Right lobe of liver (tissue), 6 donors: ENCODE measurements around the gene TPSAB1. TPM values are rescaled to one million over a fixed set of nuclear protein-coding genes. Genes with fewer than 3 reads are reported as not detected.
A peak's percentile ranks its signal among the peaks of the same experiment; 100 is the strongest.
"Not testable (repeated sequence)": the region's sequence is repeated elsewhere in the genome, so short reads cannot be mapped to it uniquely, and the experiment has no call there.

ENCODE experiments used
- ATAC-seq, 4 donors: fragments of 200-7000 bp; cut with Tn5 transposase; one replicate each; pipeline ENCODE4 v1.9.1; 2020; ENCODE audit warnings: mild to moderate bottlenecking in 4 of 4, moderate library complexity in 4 of 4
- DNase-seq, 3 donors: peaks; one replicate each; pipeline ENCODE4 v3.0.0-alpha.2; 2020
- H3K27ac ChIP-seq, 3 donors: fragments of 200-600 bp; one replicate each; pipeline ENCODE4 v1.8.0; 2022
- H3K27me3 ChIP-seq, 2 donors: fragments of 200-600 bp; one replicate each; pipeline ENCODE4 v1.8.0; 2022
- H3K36me3 ChIP-seq, 4 donors: fragments of 200-600 bp; sonication (generic) in 1 of 4; one replicate each; pipeline versions ENCODE4 v1.5.1 to v1.8.0; 2017 to 2022; ENCODE audit warnings: control low read depth in 1 of 4
- H3K4me1 ChIP-seq, 4 donors: fragments of 200-600 bp; sonication (generic) in 1 of 4; one replicate each; pipeline versions ENCODE4 v1.5.1 to v1.8.0; 2017 to 2022; ENCODE audit warnings: control low read depth in 1 of 4
- H3K4me3 ChIP-seq, 3 donors: fragments of 200-600 bp; one replicate each; pipeline ENCODE4 v1.8.0; 2022
- H3K9me3 ChIP-seq, 4 donors: fragments of 200-600 bp; sonication (generic) in 1 of 4; one replicate each; pipeline versions ENCODE4 v1.5.1 to v1.8.0; 2017 to 2022; ENCODE audit warnings: control low read depth in 1 of 4
- CTCF ChIP-seq, 4 donors: fragments of 200-600 bp in 3 of 4; fragments of 450-650 bp in 1 of 4; IDR thresholded peaks; one replicate each; pipeline versions ENCODE4 v1.5.1 to v1.8.0; 2016 to 2022; ENCODE audit warnings: antibody characterized with exemption in 4 of 4, mild to moderate bottlenecking in 2 of 4
- POLR2A ChIP-seq: fragments of 450-650 bp; IDR thresholded peaks from one replicate; pipeline ENCODE4 v1.6.1; 2017; ENCODE audit warnings: antibody characterized with exemption, mild to moderate bottlenecking
- WGBS: methylation state at CpG from one replicate; pipeline ENCODE4 v1.1.6; 2018; ENCODE audit warnings: low coverage, low lambda C conversion rate; ENCODE audit not compliant: insufficient coverage; ENCODE audit errors: missing lambda C conversion rate; 5-methylcytosine and 5-hydroxymethylcytosine counted together
- intact Hi-C, 2 donors: fragments of 100-400 bp; cut with DNase I; formaldehyde crosslinking; loops; one replicate each; pipeline versions ENCODE4 v1.11.2 to v1.14.1; 2022
- total RNA-seq, 6 experiments: library from RNA; depleted of rRNA in 2 of 6; stranded (reverse); fragments of >200 nt in 2 of 6; fragmentation: NEBNext Ultra II Directional in 3 of 6; extraction: Animal tissue kit (Norgen Biotek cat#: 25700) in 3 of 6; gene quantifications; one replicate each; pipeline versions ENCODE4 v1.1.0 to v1.2.4, GENCODE V29; 2016 to 2023
- donor health status: DM: no; HTN: yes; CAD: no.
- donor health status: DM: no; HTN: no; CAD: no.
- donor health status: DM: no; HTN: no; CAD: no.
- donor health status: DM: no; HTN: yes; CAD: no.
- donor health status: DM: no; HTN: yes; CAD: no.

TPSAB1 gene
- total RNA-seq, 6 experiments from 2014 or later, result 0.39 to 1.1 (median 0.81) TPM; not detected in 1

GRCh38 chr16:1243363-1243762 is 2.9 kb downstream of the TPSAB1 start:
- intact Hi-C loops, DNase-seq, H3K4me1 ChIP-seq, H3K27ac ChIP-seq, H3K27me3 ChIP-seq, H3K4me3 ChIP-seq, ATAC-seq, H3K9me3 ChIP-seq, H3K36me3 ChIP-seq: not testable (repeated sequence)
- WGBS, result 23% methylated on average over 6 of the region's 11 CpGs

- H3K9me3 ChIP-seq, H3K4me1 ChIP-seq, DNase-seq, H3K36me3 ChIP-seq, intact Hi-C loops, ATAC-seq, H3K4me3 ChIP-seq, H3K27me3 ChIP-seq, H3K27ac ChIP-seq: not testable (repeated sequence)
- WGBS, result 60% methylated on average over 7 of the region's 32 CpGs
Measured at GRCh38 chr16:1243907-1244850, 3.7 kb downstream of the TPSAB1 start.

GRCh38 chr16:1244881-1245280 is 4.4 kb downstream of the TPSAB1 start:
- no peaks in the 10 kb centered on the region for H3K27me3 ChIP-seq
- H3K9me3 ChIP-seq, result no peaks in the 10 kb centered on the region
- intact Hi-C loops, result no loop called here
- H3K4me3 ChIP-seq, result no peak overlapping the region
- no peak overlapping the region for H3K27ac ChIP-seq
- H3K4me1 ChIP-seq, result no peaks in the 10 kb centered on the region
- TF ChIP-seq POLR2A (no peak), CTCF (IDR thresholded peaks at IDR 0.05) (no peak)
- 22% methylated on average over 3 of the region's 12 CpGs for WGBS
- no peaks in the 10 kb centered on the region for H3K36me3 ChIP-seq
- ATAC-seq (peak in 2 of 4 donors; percentile 22 to 44), DNase-seq (no peak)

- no peak for TF ChIP-seq CTCF (IDR thresholded peaks at IDR 0.05)
- no peak for TF ChIP-seq POLR2A
- intact Hi-C loops, result no loop called here
- Histone ChIP-seq H3K36me3 (no peaks in the 10 kb centered on the region), H3K9me3 (no peaks in the 10 kb centered on the region), H3K4me3 (no peak overlapping the region), H3K4me1 (no peaks in the 10 kb centered on the region), H3K27me3 (no peaks in the 10 kb centered on the region), H3K27ac (no peak overlapping the region)
- 46% methylated on average over 6 of the region's 22 CpGs for WGBS
- ATAC-seq (no peak), DNase-seq (no peak)
Measured at GRCh38 chr16:1245452-1246020, 5.0 kb downstream of the TPSAB1 start.

- ATAC-seq, intact Hi-C loops, H3K4me1 ChIP-seq, DNase-seq, H3K36me3 ChIP-seq, H3K27me3 ChIP-seq, H3K27ac ChIP-seq, H3K9me3 ChIP-seq, H3K4me3 ChIP-seq: not testable (repeated sequence)
- 63% methylated on average over 5 of the region's 14 CpGs for WGBS
Measured at GRCh38 chr16:1247903-1248537, 7.5 kb downstream of the TPSAB1 start.

- H3K27me3 ChIP-seq, H3K27ac ChIP-seq, H3K36me3 ChIP-seq, H3K4me3 ChIP-seq, H3K9me3 ChIP-seq, H3K4me1 ChIP-seq, intact Hi-C loops, DNase-seq: not testable (repeated sequence)
- no CpG with 5 or more reads among the region's 43 CpGs for WGBS
- peak; percentile 82 to 97 (median 93) for ATAC-seq
Measured at GRCh38 chr16:1249031-1249755, 8.7 kb downstream of the TPSAB1 start.

GRCh38 chr16:1253701-1254364 is 13.3 kb downstream of the TPSAB1 start:
- H3K9me3 ChIP-seq, intact Hi-C loops, H3K27me3 ChIP-seq, H3K4me1 ChIP-seq, H3K4me3 ChIP-seq, H3K27ac ChIP-seq, DNase-seq, H3K36me3 ChIP-seq: not testable (repeated sequence)
- no CpG with 5 or more reads among the region's 47 CpGs for WGBS
- peak in 1 of 4 donors; percentile 39 for ATAC-seq

GRCh38 chr16:1254821-1255220 is 14.3 kb downstream of the TPSAB1 start:
- H3K9me3 ChIP-seq, H3K27me3 ChIP-seq, H3K27ac ChIP-seq, intact Hi-C loops, DNase-seq, H3K4me3 ChIP-seq, H3K36me3 ChIP-seq, H3K4me1 ChIP-seq, ATAC-seq: not testable (repeated sequence)
- 80% methylated on average over 2 of the region's 3 CpGs for WGBS
